HepG2 (cell line): ENCODE data around the gene TRIM28. TPM values are rescaled to one million over a fixed set of nuclear protein-coding genes. Genes with fewer than 3 reads are reported as not detected.

Experiments used
- POLR2G ChIP-seq: fragments of 200-400 bp; formaldehyde crosslinking; IDR thresholded peaks from 2 replicates; pipeline ENCODE4 v1.6.1; 2018; ENCODE audit warnings: mild to moderate bottlenecking, low read depth, low read length, moderate library complexity
- ZNF143 ChIP-seq: sonication (generic); formaldehyde crosslinking; IDR thresholded peaks from 2 replicates; pipeline ENCODE4 v1.4.0; 2020; ENCODE audit warnings: missing genetic modification reagents
- ZNF678 ChIP-seq: sonication (generic); formaldehyde crosslinking; IDR thresholded peaks from 2 replicates; pipeline ENCODE4 v1.4.0; 2020; ENCODE audit warnings: mild to moderate bottlenecking, missing genetic modification reagents
- polyA plus RNA-seq, 8 experiments: library from polyadenylated mRNA; depleted of rRNA in 3 of 8; stranded (reverse) in 7 of 8; unstranded in 1 of 8; fragments of >200 nt; fragmentation: Illumina TruSeq in 4 of 8; extraction: Trizol in 4 of 8; gene quantifications; 2 replicates each; pipeline versions ENCODE4 v1.2.1 to v1.2.3, GENCODE V29; 2011 to 2016; ENCODE audit warnings: low read depth in 4 of 8, missing spikeins in 1 of 8, mixed read lengths in 1 of 8; ENCODE audit not compliant: insufficient read depth in 1 of 8
- total RNA-seq, 5 experiments: library from RNA; depleted of rRNA; stranded (reverse); fragments of >200 nt; fragmentation: Illumina TruSeq; extraction: Trizol; gene quantifications; 2 replicates each; pipeline ENCODE4 v1.2.3, GENCODE V29; 2016; ENCODE audit warnings: low read depth in 1 of 5
- TF ChIP-seq, protein P1 (sequence below): sonication (generic); formaldehyde crosslinking; IDR thresholded peaks from 2 replicates; pipeline ENCODE4 v1.5.0; 2020; ENCODE audit warnings: mild to moderate bottlenecking, missing genetic modification reagents
- TF ChIP-seq, protein P2 (sequence below): sonication (generic); formaldehyde crosslinking; conservative IDR thresholded peaks from 2 replicates; pipeline ENCODE4 v1.4.0; 2020; ENCODE audit warnings: missing genetic modification reagents
- TF ChIP-seq, protein P3 (sequence below): sonication (generic); formaldehyde crosslinking; IDR thresholded peaks from 2 replicates; pipeline ENCODE4 v1.5.1; 2020; ENCODE audit warnings: mild to moderate bottlenecking, missing genetic modification reagents, borderline replicate concordance
- TF ChIP-seq, protein P4 (sequence below): sonication (generic); formaldehyde crosslinking; IDR thresholded peaks from 2 replicates; pipeline ENCODE4 v1.4.0; 2020; ENCODE audit warnings: mild to moderate bottlenecking, missing genetic modification reagents
- TF ChIP-seq, protein P5 (sequence below): sonication (generic); formaldehyde crosslinking; IDR thresholded peaks from 2 replicates; pipeline ENCODE4 v1.4.0; 2020; ENCODE audit warnings: missing genetic modification reagents
- TF ChIP-seq, protein P6 (sequence below): sonication (generic); formaldehyde crosslinking; IDR thresholded peaks from 2 replicates; pipeline ENCODE4 v1.9.0; 2021; ENCODE audit warnings: mild to moderate bottlenecking, missing genetic modification reagents

TRIM28 gene
- total and polyA plus RNA-seq, 2 of the 13 experiments (the other 11 are each of a cell fraction or from before 2014, with no cell fraction given), result 361 to 439 TPM

DNA sequence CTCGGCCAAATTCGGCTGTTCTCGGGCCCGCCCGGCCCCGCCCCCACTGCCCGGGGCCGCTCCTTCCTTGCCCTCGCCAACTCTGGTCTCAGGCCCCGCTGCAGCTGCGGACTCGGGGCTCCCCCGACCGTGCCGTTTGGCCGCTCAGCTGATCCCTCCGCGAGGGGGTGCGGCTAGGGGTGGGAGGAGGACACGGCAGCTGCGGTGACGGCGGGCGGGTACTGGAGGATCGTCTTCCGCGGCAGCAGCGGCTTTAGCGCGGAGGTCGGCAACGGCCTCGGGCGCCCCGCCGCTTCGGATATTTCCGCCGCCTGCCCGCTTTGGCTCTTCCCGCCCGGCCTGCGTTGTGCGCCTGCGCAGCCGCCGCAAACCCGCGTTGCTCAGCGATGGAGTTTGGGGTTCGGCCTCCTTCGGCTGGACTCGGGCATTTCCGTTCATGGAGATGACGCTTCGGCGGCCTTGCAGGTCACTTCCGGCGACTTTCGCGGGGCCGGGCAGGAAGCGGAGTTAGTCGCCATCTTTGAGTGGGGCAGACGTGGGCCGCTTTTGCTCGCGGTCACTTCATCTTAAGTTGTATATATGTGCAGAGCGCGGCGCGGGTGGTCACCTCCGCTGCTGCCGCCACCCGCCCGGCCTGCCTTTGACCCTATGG lies 14.9 kb downstream of the TRIM28 start (continued):
- TF ChIP-seq, protein P1, sequence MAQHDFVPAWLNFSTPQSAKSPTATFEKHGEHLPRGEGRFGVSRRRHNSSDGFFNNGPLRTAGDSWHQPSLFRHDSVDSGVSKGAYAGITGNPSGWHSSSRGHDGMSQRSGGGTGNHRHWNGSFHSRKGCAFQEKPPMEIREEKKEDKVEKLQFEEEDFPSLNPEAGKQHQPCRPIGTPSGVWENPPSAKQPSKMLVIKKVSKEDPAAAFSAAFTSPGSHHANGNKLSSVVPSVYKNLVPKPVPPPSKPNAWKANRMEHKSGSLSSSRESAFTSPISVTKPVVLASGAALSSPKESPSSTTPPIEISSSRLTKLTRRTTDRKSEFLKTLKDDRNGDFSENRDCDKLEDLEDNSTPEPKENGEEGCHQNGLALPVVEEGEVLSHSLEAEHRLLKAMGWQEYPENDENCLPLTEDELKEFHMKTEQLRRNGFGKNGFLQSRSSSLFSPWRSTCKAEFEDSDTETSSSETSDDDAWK, result no peak
- TF ChIP-seq ZNF678 (CRISPR knock-in tag) (no peak), POLR2G (peak; percentile 64), ZNF143 (CRISPR knock-in tag) (peak; percentile 57; the same call in 1 of the 2 replicates)
- TF ChIP-seq, protein P2, sequence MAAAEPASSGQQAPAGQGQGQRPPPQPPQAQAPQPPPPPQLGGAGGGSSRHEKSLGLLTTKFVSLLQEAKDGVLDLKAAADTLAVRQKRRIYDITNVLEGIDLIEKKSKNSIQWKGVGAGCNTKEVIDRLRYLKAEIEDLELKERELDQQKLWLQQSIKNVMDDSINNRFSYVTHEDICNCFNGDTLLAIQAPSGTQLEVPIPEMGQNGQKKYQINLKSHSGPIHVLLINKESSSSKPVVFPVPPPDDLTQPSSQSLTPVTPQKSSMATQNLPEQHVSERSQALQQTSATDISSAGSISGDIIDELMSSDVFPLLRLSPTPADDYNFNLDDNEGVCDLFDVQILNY (CRISPR knock-in tag), result peak; percentile 39; the same call in 1 of the 2 replicates
- TF ChIP-seq, protein P3, sequence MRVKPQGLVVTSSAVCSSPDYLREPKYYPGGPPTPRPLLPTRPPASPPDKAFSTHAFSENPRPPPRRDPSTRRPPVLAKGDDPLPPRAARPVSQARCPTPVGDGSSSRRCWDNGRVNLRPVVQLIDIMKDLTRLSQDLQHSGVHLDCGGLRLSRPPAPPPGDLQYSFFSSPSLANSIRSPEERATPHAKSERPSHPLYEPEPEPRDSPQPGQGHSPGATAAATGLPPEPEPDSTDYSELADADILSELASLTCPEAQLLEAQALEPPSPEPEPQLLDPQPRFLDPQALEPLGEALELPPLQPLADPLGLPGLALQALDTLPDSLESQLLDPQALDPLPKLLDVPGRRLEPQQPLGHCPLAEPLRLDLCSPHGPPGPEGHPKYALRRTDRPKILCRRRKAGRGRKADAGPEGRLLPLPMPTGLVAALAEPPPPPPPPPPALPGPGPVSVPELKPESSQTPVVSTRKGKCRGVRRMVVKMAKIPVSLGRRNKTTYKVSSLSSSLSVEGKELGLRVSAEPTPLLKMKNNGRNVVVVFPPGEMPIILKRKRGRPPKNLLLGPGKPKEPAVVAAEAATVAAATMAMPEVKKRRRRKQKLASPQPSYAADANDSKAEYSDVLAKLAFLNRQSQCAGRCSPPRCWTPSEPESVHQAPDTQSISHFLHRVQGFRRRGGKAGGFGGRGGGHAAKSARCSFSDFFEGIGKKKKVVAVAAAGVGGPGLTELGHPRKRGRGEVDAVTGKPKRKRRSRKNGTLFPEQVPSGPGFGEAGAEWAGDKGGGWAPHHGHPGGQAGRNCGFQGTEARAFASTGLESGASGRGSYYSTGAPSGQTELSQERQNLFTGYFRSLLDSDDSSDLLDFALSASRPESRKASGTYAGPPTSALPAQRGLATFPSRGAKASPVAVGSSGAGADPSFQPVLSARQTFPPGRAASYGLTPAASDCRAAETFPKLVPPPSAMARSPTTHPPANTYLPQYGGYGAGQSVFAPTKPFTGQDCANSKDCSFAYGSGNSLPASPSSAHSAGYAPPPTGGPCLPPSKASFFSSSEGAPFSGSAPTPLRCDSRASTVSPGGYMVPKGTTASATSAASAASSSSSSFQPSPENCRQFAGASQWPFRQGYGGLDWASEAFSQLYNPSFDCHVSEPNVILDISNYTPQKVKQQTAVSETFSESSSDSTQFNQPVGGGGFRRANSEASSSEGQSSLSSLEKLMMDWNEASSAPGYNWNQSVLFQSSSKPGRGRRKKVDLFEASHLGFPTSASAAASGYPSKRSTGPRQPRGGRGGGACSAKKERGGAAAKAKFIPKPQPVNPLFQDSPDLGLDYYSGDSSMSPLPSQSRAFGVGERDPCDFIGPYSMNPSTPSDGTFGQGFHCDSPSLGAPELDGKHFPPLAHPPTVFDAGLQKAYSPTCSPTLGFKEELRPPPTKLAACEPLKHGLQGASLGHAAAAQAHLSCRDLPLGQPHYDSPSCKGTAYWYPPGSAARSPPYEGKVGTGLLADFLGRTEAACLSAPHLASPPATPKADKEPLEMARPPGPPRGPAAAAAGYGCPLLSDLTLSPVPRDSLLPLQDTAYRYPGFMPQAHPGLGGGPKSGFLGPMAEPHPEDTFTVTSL (CRISPR knock-in tag), result no peak
- TF ChIP-seq, protein P4, sequence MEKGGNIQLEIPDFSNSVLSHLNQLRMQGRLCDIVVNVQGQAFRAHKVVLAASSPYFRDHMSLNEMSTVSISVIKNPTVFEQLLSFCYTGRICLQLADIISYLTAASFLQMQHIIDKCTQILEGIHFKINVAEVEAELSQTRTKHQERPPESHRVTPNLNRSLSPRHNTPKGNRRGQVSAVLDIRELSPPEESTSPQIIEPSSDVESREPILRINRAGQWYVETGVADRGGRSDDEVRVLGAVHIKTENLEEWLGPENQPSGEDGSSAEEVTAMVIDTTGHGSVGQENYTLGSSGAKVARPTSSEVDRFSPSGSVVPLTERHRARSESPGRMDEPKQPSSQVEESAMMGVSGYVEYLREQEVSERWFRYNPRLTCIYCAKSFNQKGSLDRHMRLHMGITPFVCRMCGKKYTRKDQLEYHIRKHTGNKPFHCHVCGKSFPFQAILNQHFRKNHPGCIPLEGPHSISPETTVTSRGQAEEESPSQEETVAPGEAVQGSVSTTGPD (CRISPR knock-in tag), result no peak
- TF ChIP-seq, protein P5, sequence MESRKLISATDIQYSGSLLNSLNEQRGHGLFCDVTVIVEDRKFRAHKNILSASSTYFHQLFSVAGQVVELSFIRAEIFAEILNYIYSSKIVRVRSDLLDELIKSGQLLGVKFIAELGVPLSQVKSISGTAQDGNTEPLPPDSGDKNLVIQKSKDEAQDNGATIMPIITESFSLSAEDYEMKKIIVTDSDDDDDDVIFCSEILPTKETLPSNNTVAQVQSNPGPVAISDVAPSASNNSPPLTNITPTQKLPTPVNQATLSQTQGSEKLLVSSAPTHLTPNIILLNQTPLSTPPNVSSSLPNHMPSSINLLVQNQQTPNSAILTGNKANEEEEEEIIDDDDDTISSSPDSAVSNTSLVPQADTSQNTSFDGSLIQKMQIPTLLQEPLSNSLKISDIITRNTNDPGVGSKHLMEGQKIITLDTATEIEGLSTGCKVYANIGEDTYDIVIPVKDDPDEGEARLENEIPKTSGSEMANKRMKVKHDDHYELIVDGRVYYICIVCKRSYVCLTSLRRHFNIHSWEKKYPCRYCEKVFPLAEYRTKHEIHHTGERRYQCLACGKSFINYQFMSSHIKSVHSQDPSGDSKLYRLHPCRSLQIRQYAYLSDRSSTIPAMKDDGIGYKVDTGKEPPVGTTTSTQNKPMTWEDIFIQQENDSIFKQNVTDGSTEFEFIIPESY (CRISPR knock-in tag), result no peak
- TF ChIP-seq, protein P6, sequence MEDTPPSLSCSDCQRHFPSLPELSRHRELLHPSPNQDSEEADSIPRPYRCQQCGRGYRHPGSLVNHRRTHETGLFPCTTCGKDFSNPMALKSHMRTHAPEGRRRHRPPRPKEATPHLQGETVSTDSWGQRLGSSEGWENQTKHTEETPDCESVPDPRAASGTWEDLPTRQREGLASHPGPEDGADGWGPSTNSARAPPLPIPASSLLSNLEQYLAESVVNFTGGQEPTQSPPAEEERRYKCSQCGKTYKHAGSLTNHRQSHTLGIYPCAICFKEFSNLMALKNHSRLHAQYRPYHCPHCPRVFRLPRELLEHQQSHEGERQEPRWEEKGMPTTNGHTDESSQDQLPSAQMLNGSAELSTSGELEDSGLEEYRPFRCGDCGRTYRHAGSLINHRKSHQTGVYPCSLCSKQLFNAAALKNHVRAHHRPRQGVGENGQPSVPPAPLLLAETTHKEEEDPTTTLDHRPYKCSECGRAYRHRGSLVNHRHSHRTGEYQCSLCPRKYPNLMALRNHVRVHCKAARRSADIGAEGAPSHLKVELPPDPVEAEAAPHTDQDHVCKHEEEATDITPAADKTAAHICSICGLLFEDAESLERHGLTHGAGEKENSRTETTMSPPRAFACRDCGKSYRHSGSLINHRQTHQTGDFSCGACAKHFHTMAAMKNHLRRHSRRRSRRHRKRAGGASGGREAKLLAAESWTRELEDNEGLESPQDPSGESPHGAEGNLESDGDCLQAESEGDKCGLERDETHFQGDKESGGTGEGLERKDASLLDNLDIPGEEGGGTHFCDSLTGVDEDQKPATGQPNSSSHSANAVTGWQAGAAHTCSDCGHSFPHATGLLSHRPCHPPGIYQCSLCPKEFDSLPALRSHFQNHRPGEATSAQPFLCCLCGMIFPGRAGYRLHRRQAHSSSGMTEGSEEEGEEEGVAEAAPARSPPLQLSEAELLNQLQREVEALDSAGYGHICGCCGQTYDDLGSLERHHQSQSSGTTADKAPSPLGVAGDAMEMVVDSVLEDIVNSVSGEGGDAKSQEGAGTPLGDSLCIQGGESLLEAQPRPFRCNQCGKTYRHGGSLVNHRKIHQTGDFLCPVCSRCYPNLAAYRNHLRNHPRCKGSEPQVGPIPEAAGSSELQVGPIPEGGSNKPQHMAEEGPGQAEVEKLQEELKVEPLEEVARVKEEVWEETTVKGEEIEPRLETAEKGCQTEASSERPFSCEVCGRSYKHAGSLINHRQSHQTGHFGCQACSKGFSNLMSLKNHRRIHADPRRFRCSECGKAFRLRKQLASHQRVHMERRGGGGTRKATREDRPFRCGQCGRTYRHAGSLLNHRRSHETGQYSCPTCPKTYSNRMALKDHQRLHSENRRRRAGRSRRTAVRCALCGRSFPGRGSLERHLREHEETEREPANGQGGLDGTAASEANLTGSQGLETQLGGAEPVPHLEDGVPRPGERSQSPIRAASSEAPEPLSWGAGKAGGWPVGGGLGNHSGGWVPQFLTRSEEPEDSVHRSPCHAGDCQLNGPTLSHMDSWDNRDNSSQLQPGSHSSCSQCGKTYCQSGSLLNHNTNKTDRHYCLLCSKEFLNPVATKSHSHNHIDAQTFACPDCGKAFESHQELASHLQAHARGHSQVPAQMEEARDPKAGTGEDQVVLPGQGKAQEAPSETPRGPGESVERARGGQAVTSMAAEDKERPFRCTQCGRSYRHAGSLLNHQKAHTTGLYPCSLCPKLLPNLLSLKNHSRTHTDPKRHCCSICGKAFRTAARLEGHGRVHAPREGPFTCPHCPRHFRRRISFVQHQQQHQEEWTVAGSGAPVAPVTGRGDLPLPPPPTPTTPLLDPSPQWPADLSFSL, result no peak
